K562 (cell line): ENCODE measurements around the gene PLD3. TPM values are rescaled to one million over a fixed set of nuclear protein-coding genes. Genes with fewer than 3 reads are reported as not detected.

ENCODE experiments used
- CREBBP ChIP-seq: IDR thresholded peaks from one replicate; pipeline ENCODE4 v1.6.1; 2012; ENCODE audit warnings: low read depth, mild to moderate bottlenecking, control low read depth, inconsistent platforms, low read length
- IFI16 ChIP-seq: fragments of 250-450 bp; sonication (Bioruptor Pico); IDR thresholded peaks from 2 replicates; pipeline ENCODE4 v2.1.2; 2022; ENCODE audit warnings: mild to moderate bottlenecking, inconsistent platforms
- MECOM ChIP-seq: fragments of 250-450 bp; sonication (Bioruptor Pico); IDR thresholded peaks from 2 replicates; pipeline ENCODE4 v1.8.0; 2022; ENCODE audit warnings: inconsistent platforms
- PHB2 ChIP-seq: fragments of 450-650 bp; IDR thresholded peaks from 2 replicates; pipeline ENCODE4 v1.6.1; 2017; ENCODE audit warnings: low read depth
- PHF21A ChIP-seq: fragments of 450-650 bp; IDR thresholded peaks from 2 replicates; pipeline ENCODE4 v1.6.1; 2017; ENCODE audit warnings: low read depth, borderline replicate concordance
- SIN3A ChIP-seq, 2 experiments: fragments of 150-350 bp in 1 of 2; IDR thresholded peaks; 2 replicates each; pipeline ENCODE4 v1.6.1; 2011 to 2016; ENCODE audit warnings: borderline replicate concordance in 2 of 2, low read depth in 2 of 2, low read length in 2 of 2, mild to moderate bottlenecking in 2 of 2, moderate library complexity in 2 of 2; ENCODE audit not compliant: control insufficient read depth in 1 of 2
- SNIP1 ChIP-seq: fragments of 450-650 bp; IDR thresholded peaks from 2 replicates; pipeline ENCODE4 v1.7.1; 2017; ENCODE audit warnings: low read depth, mild to moderate bottlenecking
- ZNF165 ChIP-seq: fragments of 250-450 bp; sonication (Bioruptor Pico); IDR thresholded peaks from 2 replicates; pipeline ENCODE4 v1.4.0; 2020; ENCODE audit warnings: borderline replicate concordance
- polyA plus RNA-seq, 8 experiments: library from polyadenylated mRNA; depleted of rRNA in 4 of 8; stranded (reverse) in 5 of 8; unstranded in 3 of 8; fragments of >200 nt; fragmentation: Nextera tagmentation in 2 of 8; fragmentation: Illumina TruSeq in 1 of 8; extraction: Ambion mirVana in 2 of 8; extraction: Trizol in 1 of 8; gene quantifications; 2 replicates each; pipeline versions ENCODE4 v1.2.1 to v1.2.3, GENCODE V29; 2011 to 2014; ENCODE audit warnings: inconsistent platforms in 1 of 8, missing spikeins in 1 of 8
- total RNA-seq, 7 experiments: library from RNA; depleted of rRNA in 6 of 7; stranded (reverse); fragments of >200 nt in 6 of 7; fragmentation: Illumina TruSeq in 2 of 7; extraction: Trizol in 2 of 7; gene quantifications; 2 replicates each; pipeline versions ENCODE4 v1.2.1 to v1.2.3, GENCODE V29; 2011 to 2021; ENCODE audit warnings: low replicate concordance in 1 of 7
- TF ChIP-seq, protein P1 (sequence below): fragments of 450-650 bp; IDR thresholded peaks from 2 replicates; pipeline ENCODE4 v1.6.1; 2016; ENCODE audit warnings: low read depth
- TF ChIP-seq, protein P2 (sequence below): fragments of 450-650 bp; formaldehyde crosslinking; IDR thresholded peaks from 2 replicates; pipeline ENCODE4 v1.4.0; 2020; ENCODE audit warnings: mild to moderate bottlenecking
- TF ChIP-seq, protein P3 (sequence below), 2 experiments: IDR thresholded peaks; 2 replicates each; pipeline ENCODE4 v1.6.1; 2012; ENCODE audit warnings: improper control_type of control experiment in 2 of 2, low read depth in 2 of 2, low read length in 2 of 2, borderline replicate concordance in 1 of 2
- TF ChIP-seq, protein P4 (sequence below), 3 experiments: fragments of 200-800 bp in 1 of 3; sonication (Bioruptor generic) in 1 of 3; sonication (generic) in 1 of 3; formaldehyde crosslinking in 1 of 3; IDR thresholded peaks; 2 replicates each; pipeline versions ENCODE4 v1.6.1 to v1.8.0; 2016 to 2022; ENCODE audit warnings: mild to moderate bottlenecking in 2 of 3, missing compliant biosample characterization in 2 of 3, missing genetic modification characterization in 2 of 3, missing genetic modification reagents in 1 of 3

PLD3 gene
- total and polyA plus RNA-seq, 9 of the 15 experiments (the other 6 are each of a cell fraction or from before 2014, with no cell fraction given): 2.3 to 128 (median 72.7) TPM

DNA sequence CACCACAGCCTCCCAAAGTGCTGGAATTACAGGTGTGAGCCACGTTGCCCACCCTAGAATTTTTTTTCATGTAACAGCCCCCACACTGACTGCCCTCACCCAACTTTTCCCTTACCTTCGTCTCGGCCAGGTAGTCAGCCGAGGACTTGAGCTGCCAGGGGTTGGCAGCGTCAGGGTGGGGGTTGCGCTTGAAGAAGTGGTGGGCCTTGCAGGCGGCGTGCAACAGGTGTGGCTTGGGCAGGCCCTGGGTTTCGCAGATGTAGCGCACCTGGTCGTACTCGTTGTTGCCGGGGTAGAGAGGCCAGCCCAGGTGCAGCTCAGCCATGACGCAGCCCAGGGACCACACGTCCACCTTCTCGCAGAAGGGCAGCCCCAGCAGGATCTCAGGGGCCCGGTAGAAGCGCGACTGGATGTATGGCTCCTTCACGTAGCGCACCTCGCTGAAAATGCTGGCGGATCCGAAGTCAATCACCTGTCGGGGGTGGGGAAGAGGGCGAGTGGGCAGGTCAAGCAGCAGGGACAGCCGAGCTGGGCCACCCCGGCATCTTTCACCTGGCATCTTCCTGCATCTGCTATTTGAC lies 35.3 kb downstream of the PLD3 start (continued):
- TF ChIP-seq, protein P1, sequence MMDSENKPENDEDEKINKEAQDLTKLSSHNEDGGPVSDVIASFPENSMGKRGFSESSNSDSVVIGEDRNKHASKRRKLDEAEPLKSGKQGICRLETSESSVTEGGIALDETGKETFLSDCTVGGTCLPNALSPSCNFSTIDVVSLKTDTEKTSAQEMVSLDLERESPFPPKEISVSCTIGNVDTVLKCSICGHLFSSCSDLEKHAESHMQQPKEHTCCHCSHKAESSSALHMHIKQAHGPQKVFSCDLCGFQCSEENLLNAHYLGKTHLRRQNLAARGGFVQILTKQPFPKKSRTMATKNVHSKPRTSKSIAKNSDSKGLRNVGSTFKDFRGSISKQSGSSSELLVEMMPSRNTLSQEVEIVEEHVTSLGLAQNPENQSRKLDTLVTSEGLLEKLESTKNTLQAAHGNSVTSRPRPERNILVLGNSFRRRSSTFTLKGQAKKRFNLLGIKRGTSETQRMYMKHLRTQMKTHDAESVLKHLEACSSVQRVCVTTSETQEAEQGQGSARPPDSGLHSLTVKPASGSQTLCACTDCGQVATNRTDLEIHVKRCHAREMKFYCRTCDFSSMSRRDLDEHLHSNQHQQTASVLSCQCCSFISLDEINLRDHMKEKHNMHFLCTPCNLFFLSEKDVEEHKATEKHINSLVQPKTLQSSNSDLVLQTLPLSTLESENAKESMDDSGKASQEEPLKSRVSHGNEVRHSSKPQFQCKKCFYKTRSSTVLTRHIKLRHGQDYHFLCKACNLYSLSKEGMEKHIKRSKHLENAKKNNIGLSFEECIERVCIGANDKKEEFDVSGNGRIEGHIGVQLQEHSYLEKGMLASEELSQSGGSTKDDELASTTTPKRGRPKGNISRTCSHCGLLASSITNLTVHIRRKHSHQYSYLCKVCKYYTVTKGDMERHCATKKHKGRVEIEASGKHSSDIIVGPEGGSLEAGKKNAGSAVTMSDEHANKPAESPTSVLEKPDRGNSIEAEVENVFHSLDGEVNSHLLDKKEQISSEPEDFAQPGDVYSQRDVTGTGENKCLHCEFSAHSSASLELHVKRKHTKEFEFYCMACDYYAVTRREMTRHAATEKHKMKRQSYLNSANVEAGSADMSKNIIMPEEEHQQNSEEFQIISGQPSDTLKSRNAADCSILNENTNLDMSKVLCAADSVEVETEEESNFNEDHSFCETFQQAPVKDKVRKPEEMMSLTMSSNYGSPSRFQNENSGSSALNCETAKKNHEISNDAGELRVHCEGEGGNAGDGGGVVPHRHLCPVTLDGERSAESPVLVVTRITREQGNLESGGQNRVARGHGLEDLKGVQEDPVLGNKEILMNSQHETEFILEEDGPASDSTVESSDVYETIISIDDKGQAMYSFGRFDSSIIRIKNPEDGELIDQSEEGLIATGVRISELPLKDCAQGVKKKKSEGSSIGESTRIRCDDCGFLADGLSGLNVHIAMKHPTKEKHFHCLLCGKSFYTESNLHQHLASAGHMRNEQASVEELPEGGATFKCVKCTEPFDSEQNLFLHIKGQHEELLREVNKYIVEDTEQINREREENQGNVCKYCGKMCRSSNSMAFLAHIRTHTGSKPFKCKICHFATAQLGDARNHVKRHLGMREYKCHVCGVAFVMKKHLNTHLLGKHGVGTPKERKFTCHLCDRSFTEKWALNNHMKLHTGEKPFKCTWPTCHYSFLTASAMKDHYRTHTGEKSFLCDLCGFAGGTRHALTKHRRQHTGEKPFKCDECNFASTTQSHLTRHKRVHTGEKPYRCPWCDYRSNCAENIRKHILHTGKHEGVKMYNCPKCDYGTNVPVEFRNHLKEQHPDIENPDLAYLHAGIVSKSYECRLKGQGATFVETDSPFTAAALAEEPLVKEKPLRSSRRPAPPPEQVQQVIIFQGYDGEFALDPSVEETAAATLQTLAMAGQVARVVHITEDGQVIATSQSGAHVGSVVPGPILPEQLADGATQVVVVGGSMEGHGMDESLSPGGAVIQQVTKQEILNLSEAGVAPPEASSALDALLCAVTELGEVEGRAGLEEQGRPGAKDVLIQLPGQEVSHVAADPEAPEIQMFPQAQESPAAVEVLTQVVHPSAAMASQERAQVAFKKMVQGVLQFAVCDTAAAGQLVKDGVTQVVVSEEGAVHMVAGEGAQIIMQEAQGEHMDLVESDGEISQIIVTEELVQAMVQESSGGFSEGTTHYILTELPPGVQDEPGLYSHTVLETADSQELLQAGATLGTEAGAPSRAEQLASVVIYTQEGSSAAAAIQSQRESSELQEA: no peak
- no peak for TF ChIP-seq PHB2
- TF ChIP-seq, protein P2, sequence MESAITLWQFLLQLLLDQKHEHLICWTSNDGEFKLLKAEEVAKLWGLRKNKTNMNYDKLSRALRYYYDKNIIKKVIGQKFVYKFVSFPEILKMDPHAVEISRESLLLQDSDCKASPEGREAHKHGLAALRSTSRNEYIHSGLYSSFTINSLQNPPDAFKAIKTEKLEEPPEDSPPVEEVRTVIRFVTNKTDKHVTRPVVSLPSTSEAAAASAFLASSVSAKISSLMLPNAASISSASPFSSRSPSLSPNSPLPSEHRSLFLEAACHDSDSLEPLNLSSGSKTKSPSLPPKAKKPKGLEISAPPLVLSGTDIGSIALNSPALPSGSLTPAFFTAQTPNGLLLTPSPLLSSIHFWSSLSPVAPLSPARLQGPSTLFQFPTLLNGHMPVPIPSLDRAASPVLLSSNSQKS: no peak
- TF ChIP-seq CREBBP: no peak
- no peak for TF ChIP-seq IFI16 (CRISPR knock-in tag)
- TF ChIP-seq SIN3A (IDR thresholded peaks at IDR 0.05; ENCODE audit: borderline replicate concordance in 2 of 2, control insufficient read depth in 1 of 2, low read depth in 2 of 2, low read length in 2 of 2): no peak
- TF ChIP-seq, protein P3, sequence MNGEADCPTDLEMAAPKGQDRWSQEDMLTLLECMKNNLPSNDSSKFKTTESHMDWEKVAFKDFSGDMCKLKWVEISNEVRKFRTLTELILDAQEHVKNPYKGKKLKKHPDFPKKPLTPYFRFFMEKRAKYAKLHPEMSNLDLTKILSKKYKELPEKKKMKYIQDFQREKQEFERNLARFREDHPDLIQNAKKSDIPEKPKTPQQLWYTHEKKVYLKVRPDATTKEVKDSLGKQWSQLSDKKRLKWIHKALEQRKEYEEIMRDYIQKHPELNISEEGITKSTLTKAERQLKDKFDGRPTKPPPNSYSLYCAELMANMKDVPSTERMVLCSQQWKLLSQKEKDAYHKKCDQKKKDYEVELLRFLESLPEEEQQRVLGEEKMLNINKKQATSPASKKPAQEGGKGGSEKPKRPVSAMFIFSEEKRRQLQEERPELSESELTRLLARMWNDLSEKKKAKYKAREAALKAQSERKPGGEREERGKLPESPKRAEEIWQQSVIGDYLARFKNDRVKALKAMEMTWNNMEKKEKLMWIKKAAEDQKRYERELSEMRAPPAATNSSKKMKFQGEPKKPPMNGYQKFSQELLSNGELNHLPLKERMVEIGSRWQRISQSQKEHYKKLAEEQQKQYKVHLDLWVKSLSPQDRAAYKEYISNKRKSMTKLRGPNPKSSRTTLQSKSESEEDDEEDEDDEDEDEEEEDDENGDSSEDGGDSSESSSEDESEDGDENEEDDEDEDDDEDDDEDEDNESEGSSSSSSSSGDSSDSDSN (IDR thresholded peaks at IDR 0.05; ENCODE audit: borderline replicate concordance in 1 of 2, low read depth in 2 of 2, low read length in 2 of 2): no peak
- no peak for TF ChIP-seq MECOM (CRISPR knock-in tag)
- TF ChIP-seq, protein P4, sequence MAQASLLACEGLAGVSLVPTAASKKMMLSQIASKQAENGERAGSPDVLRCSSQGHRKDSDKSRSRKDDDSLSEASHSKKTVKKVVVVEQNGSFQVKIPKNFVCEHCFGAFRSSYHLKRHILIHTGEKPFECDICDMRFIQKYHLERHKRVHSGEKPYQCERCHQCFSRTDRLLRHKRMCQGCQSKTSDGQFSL (CRISPR knock-in tag; IDR thresholded peaks at IDR 0.05): no peak
- TF ChIP-seq, protein P4 (tag; IDR thresholded peaks at IDR 0.05): no peak
- TF ChIP-seq ZNF165 (CRISPR knock-in tag): no peak
- no peak for TF ChIP-seq PHF21A
- no peak for TF ChIP-seq SNIP1
